GM18909 (cell line): Measurements from ENCODE around the gene ST6GALNAC6.

ENCODE experiments used
- ATAC-seq: cut with Tn5 transposase; IDR thresholded peaks from one replicate; pipeline ENCODE4 v1.9.1; 2021; ENCODE audit warnings: mild to moderate bottlenecking; ENCODE audit not compliant: unreplicated experiment, poor library complexity

ST6GALNAC6 gene

DNA sequence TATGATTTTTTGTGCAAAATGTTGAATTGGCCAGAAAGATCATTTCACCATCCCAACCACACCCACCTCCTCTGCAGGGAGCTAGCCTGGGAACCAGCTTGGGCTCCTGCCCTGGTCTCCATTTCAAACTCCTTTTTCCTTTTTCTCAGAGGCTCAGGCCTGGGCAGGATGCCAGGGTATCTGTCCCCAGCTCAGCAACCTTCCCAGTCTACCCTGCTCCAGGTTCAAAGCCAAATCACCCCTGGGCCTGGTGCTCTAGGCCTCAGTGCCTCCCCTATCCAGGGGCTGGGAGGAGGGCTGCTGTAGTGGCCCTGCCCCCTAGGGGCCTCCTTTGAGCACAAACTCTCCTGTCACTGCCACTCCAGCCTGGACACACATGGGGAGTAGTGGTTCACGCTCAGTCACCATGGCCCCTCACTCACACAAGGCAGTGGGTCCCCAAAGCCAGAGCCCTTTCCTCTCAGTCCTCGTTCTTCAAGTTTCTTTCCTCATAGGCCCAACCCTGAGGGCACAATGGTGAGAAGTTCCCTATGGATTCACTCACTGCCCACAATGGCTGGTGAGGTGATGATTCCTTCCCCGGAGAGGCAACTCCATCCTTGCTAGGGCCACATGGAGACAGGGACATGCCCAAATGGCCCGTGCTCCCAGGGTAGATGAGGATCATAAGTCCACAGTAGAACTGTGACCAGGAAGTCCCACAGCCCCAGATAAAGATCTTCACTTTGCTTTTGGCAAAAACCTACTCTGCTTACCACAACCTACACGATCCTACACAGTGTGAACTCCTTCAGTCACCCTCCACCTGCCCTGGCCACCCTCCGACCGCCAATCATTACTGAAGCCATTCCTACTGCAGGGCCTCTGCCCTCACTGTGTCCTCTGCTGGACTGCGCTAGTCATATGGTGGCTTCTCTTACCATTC lies 19.0 kb upstream of the ST6GALNAC6 start:
- ATAC-seq: no peak

DNA sequence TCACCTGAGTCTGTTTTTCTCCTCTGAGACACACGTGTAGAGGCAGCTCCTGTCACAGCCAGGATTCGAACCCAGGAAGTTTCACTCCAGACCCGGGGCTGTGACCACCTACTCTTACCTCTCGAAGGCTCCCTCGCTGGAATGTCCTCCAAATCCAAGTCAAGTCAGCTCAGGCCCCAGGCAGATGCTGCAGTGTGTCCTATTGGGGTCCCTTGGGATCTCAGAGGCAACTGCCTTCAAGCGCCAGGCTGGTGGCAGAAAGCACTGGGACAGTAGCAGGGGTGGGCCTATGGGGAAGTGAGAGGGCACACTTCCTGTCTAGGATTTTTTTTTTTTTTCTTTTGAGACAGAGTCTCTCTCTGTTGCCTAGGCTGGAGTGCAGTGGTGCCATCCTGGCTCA lies 18.2 kb upstream of the ST6GALNAC6 start:
- ATAC-seq: peak; percentile 20

- peak; percentile 78 for ATAC-seq
Measured at GRCh38 chr9:127916720-127917581, 17.5 kb upstream of the ST6GALNAC6 start, which contains the start of gene ST6GALNAC4. Gene ST6GALNAC4 (minus strand): TSS chr9:127917041. CDS start chr9:127916419, 622 bp downstream.

- no peak for ATAC-seq
Measured at GRCh38 chr9:127915801-127916719, 16.7 kb upstream of the ST6GALNAC6 start.

DNA sequence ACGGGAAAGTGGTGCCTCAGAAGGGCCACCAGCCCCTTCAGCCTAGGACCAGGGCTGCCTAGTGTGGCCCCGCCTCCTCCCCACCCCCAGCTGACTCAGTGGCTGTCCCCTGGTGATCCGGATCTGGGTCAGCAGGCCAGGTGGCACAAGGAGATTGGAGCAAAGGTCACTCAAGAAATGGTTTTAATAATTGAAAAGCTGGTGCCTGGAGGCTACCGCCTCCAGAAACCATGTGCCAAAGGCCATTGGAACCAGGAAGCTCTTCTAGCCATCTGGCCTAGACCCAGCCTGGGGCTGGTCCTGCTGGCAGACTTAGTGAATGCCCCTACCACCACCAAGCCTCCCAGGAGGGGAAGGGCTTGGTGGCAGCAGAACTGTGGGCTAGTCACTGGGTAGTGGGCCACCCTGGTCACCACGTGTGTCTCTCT lies 15.9 kb upstream of the ST6GALNAC6 start:
- no peak for ATAC-seq

DNA sequence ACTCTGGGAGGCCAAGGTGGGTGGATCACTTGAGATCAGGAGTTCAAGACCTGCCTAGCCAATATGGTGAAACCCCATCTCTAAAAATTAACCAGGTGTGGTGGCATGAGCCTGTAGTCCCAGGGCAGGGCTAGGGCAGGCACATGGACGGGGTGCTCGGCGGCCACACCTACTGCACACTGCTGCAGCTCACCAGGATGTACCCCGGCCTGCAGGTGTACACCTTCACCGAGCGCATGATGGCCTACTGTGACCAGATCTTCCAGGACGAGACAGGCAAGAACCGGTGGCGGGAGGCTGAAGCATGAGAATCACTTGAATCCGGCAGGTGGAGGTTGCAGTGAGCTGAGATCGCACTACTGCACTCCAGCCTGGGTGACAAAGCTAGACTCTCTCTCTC lies 14.3 kb upstream of the ST6GALNAC6 start:
- no peak for ATAC-seq

- ATAC-seq: no peak
Measured at GRCh38 chr9:127912882-127913281, 13.5 kb upstream of the ST6GALNAC6 start.

DNA sequence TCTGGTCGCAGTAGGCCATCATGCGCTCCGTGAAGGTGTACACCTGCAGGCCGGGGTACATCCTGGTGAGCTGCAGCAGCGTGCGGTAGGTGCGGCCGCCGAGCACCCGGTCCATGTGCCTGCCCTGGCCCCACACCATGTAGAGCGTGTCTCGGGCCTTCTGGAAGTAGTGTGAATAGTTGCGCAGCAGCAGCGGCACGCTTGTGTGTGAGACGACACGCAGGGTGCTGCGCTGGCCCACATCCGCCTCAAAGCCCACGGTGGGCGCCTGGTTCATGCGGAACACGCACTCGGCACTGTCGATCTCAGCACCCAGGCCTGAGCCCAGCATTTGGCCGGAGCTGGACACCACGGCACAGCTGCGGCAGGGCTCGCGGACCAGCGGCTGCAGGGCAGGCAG lies 12.9 kb upstream of the ST6GALNAC6 start:
- no peak for ATAC-seq

- no peak for ATAC-seq
Measured at GRCh38 chr9:127910613-127911205, 11.3 kb upstream of the ST6GALNAC6 start.

- no peak for ATAC-seq
Measured at GRCh38 chr9:127909839-127910273, 10.5 kb upstream of the ST6GALNAC6 start.

DNA sequence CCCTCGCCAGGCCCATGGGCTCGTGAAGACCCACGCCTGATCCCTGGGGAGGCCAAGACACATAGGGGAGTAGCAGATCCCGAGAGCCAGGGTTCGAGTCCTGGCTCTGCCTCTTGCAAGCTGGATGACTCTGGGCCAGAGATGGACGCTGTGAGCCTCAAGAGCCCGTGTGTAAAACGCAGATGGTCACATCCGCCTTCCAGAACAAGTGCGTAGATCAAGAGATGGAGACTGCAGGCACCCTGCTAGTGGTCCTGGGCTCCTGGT lies 9.2 kb upstream of the ST6GALNAC6 start:
- ATAC-seq: no peak

GRCh38 chr9:127907867-127908659 lies 8.7 kb upstream of the ST6GALNAC6 start:
- ATAC-seq: no peak

- no peak for ATAC-seq
Measured at GRCh38 chr9:127905788-127906191, 6.4 kb upstream of the ST6GALNAC6 start.

DNA sequence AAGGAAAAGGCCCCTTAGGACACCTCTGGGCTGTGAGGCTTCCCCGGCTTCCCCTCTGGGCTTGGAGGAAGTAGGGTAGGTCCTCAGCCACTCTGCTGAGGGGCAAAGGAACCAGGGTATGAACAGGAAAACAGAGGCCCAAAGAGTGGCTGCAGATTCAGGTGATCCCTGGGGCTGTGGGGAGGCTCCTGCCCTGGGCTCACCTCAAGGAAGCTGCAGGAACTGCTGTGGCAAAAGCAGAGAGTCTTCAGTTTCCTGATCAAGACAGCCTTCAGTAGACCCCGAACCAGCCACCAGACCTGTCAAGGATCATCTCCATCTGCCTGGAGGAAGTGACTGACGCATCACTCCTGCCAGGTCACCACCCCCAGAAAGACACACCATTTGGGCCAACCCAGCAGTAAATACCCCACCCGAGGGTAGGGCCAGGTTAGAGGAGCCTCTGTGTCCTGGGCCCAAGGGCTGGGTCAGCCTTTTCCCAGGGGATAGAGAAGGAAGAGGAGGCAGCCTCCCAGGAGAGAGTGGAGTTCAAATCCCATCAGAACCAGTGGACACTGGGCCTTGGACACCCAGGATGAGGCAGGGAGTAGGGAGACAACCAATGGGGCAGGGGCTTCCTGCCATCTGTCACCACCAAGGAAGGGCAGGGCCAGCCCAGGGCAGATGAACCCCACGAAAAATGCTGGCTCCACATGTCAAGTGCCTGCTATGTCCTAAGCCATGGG lies 5.8 kb upstream of the ST6GALNAC6 start:
- ATAC-seq: no peak

DNA sequence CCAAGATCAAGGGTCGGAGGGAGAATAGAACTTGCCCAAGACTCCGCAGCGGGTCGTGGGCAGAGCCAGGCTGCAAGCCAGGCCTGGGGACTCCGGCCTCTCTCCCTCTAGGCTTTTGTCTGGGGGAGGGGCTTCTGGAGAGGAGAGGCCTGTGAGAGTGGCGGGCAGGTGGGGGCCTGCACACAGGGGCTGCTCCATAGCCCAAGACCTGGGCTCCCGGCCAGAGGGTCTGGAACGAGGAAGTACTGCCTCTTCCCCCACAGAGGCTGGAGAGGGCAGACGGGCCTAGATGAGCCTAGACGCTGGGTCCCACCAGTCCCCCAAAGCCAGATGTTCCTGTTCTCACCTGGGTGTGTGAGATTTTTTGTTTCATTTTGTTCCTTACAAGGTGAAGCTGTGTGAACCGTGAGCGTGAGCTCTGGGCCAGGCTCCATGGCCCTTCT lies 5.2 kb upstream of the ST6GALNAC6 start:
- no peak for ATAC-seq

GRCh38 chr9:127903557-127904475 lies 4.4 kb upstream of the ST6GALNAC6 start:
- ATAC-seq: peak; percentile 32

DNA sequence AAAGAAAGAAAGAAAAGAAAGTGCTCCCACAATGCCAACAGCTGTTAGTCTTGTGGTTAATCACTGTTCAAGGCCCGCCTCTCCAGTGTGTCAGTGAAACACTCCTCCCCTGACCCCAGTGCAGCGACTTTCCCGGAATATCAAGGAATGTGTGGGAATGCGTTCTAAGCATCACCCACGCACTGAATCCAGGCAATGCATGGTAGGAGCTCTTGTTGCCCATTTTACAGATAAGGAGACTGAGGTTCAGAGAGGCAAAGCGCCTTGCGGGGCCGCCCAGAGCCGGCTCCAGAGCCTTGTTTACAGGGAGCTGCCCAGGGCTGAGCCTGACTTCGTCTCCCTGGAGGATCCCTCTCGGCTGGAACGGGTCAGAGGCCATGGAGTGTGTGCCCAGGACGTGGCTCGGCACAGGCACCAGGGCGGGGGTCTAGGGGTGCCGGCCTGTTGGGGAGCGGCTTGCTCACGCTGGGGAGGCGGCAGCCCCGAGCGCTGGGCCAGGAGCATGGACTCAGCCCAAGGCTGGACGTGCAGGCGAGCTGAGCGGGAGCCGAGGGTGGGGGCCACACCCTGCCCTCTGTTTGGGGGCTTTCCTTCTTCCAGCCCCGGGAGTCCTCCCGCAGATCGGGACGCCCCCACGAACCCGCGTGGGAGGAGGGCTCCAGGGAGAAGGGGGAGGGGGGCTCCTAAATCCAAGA lies 823 bp downstream of the ST6GALNAC6 start:
- ATAC-seq: peak; percentile 10
